ENCODE results near the gene EFNA4. TPM values are rescaled to one million over a fixed set of nuclear protein-coding genes. Genes with fewer than 3 reads are reported as not detected.

EFNA4 gene
- polyA plus RNA-seq, 3 donors: 2.3 to 8.0 (median 4.1) TPM

- TF ChIP-seq CTCF (IDR thresholded peaks at IDR 0.05): no peak
- H3K4me3 ChIP-seq (replicated peaks in 1 of 3; ENCODE audit: low read depth in 2 of 3, low read length in 3 of 3): no peak overlapping the region
- no peak overlapping the region for H2AFZ ChIP-seq (ENCODE audit: insufficient read depth, low read depth, low read length, poor library complexity, severe bottlenecking)
- H3K36me3 ChIP-seq (replicated peaks in 1 of 2; ENCODE audit: control insufficient read depth in 1 of 2, insufficient read depth in 2 of 2, low read length in 2 of 2): no peaks in the 10 kb centered on the region
- Mint-ChIP-seq H3K36me3 (no peaks in the 10 kb centered on the region), H3K4me3 (peak overlapping the region in 1 of 2 donors; percentile 26), H3K4me1 (peaks cover 34% of the 10 kb centered on the region), H3K9me3 (peaks cover 0 to 2% (median 0%) of the 10 kb centered on the region in 7 donors), H3K27ac (peak overlapping the region in 3 of 7 donors; percentile 88 to 95 (median 91)), H3K27me3 (ENCODE audit: low read depth in 3 of 3) (peaks cover 1 to 4% (median 1%) of the 10 kb centered on the region in 3 donors)
- no peaks in the 10 kb centered on the region for H3K27me3 ChIP-seq (ENCODE audit: control insufficient read depth in 2 of 2, insufficient read depth in 2 of 2, low read length in 2 of 2)
- DNase-seq: no peak
- no peaks in the 10 kb centered on the region for H3K79me2 ChIP-seq (ENCODE audit: insufficient read depth, low read length)
- intact Hi-C loops (cut with micrococcal nuclease): no loop called here
- H3K27ac ChIP-seq (ENCODE audit: low read depth in 1 of 2, low read length in 2 of 2): no peak overlapping the region
- H3K9me3 ChIP-seq (replicated peaks in 1 of 2; ENCODE audit: control insufficient read depth in 1 of 2, insufficient read depth in 1 of 2, low read length in 2 of 2): no peaks in the 10 kb centered on the region
- no peak overlapping the region for H3K9ac ChIP-seq (ENCODE audit: insufficient read depth, low read length, poor library complexity, severe bottlenecking)
- peaks cover 24 to 26% of the 10 kb centered on the region in 2 donors for H3K4me1 ChIP-seq (ENCODE audit: control insufficient read depth in 1 of 2, insufficient read depth in 2 of 2, low read length in 2 of 2)
- H3K4me2 ChIP-seq (replicated peaks; ENCODE audit: extremely low read depth, low read length, poor library complexity, severe bottlenecking): no peak overlapping the region
- 100% methylated on average over 2 of the region's 9 CpGs for WGBS (ENCODE audit: insufficient coverage)
- no peaks in the 10 kb centered on the region for H4K20me1 ChIP-seq (ENCODE audit: insufficient read depth, low read length)
Measured at GRCh38 chr1:155103325-155103724, 39.8 kb downstream of the EFNA4 start.

GRCh38 chr1:155104605-155105534, 41.3 kb downstream of the EFNA4 start:
- H3K27me3 ChIP-seq (ENCODE audit: control insufficient read depth in 2 of 2, insufficient read depth in 2 of 2, low read length in 2 of 2): no peaks in the 10 kb centered on the region
- DNase-seq: no peak
- peaks cover 0 to 2% (median 0%) of the 10 kb centered on the region in 7 donors for H3K9me3 Mint-ChIP-seq
- H3K4me3 Mint-ChIP-seq: no peak overlapping the region
- H3K36me3 Mint-ChIP-seq: no peaks in the 10 kb centered on the region
- H3K9me3 ChIP-seq (replicated peaks in 1 of 2; ENCODE audit: control insufficient read depth in 1 of 2, insufficient read depth in 1 of 2, low read length in 2 of 2): no peaks in the 10 kb centered on the region
- peaks cover 1 to 5% (median 1%) of the 10 kb centered on the region in 3 donors for H3K27me3 Mint-ChIP-seq (ENCODE audit: low read depth in 3 of 3)
- no peaks in the 10 kb centered on the region for H4K20me1 ChIP-seq (ENCODE audit: insufficient read depth, low read length)
- TF ChIP-seq CTCF (IDR thresholded peaks at IDR 0.05): no peak
- H3K79me2 ChIP-seq (ENCODE audit: insufficient read depth, low read length): no peaks in the 10 kb centered on the region
- intact Hi-C loops (cut with micrococcal nuclease): no loop called here
- H3K27ac ChIP-seq (ENCODE audit: low read depth in 1 of 2, low read length in 2 of 2): no peak overlapping the region
- no peak overlapping the region for H3K4me3 ChIP-seq (replicated peaks in 1 of 3; ENCODE audit: low read depth in 2 of 3, low read length in 3 of 3)
- 97% methylated on average over 6 of the region's 7 CpGs for WGBS (ENCODE audit: insufficient coverage)
- H3K27ac Mint-ChIP-seq: no peak overlapping the region
- H3K36me3 ChIP-seq (replicated peaks in 1 of 2; ENCODE audit: control insufficient read depth in 1 of 2, insufficient read depth in 2 of 2, low read length in 2 of 2): no peaks in the 10 kb centered on the region
- peaks cover 37% of the 10 kb centered on the region for H3K4me1 Mint-ChIP-seq
- no peak overlapping the region for H2AFZ ChIP-seq (ENCODE audit: insufficient read depth, low read depth, low read length, poor library complexity, severe bottlenecking)
- no peak overlapping the region for H3K9ac ChIP-seq (ENCODE audit: insufficient read depth, low read length, poor library complexity, severe bottlenecking)
- H3K4me1 ChIP-seq (ENCODE audit: control insufficient read depth in 1 of 2, insufficient read depth in 2 of 2, low read length in 2 of 2): peaks cover 26% of the 10 kb centered on the region in 2 donors
- no peak overlapping the region for H3K4me2 ChIP-seq (replicated peaks; ENCODE audit: extremely low read depth, low read length, poor library complexity, severe bottlenecking)

All from CD14-positive monocyte (primary cell).